ENCODE measurements around the gene UBE2E2.
"Not testable (repeated sequence)": the region's sequence is repeated elsewhere in the genome, so short reads cannot be mapped to it uniquely, and the experiment has no call there.

The UBE2E2 gene

DNA sequence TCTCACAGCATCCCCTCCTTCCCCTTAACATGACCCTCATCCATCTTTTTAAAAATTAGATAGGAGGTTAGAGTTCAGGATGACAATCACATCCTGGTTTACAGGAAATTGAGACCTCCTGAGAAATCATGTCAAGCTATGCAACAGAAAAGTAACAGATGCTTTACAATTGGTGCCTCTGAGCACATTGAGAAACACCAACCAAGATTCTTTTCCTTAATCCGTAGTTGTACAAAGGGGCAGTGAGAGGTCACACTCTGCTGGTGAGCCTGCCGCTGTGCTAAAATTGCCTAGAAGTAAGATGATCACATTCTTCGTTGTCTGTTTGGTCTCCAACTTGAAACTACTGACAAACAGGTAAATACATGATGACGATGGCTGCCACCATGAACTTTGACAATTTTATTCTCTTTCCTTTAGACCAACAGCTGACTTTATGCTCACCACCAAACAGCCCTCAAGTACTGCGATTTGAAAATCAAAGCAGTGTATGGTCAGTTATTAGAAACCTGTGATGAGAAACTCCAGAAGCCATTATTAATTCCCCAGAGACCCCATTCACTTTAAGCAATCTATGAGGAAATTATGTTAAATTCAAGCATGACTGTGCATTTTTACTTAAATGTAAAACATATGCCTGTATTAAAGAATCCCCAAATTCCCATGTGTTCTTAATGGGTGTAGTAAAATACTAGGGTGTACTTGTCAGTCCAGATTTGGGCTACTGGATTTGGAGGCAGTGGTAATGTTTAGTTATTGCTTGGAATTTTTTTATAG lies 392.0 kb downstream of the UBE2E2 start:
- no peak for DNase-seq

DNA sequence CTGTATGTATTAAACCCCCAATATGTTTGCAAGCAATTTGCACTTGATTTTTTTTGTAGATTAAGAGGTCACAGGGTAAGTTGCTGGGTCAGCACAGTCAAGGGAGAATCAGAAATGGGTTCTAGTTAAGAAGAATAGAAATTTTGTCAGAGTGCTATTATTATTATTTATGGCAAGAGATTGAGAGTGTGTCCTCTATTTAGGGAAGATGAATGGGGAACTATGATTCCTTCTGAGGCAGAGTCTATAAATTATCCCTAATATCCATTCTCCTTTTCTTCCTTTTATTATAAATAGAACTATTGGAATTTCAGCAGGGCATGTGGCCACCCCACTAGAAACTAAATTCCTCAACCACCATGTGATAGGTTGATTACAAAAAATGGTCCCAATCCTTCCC lies 392.7 kb downstream of the UBE2E2 start:
- DNase-seq = no peak

DNA sequence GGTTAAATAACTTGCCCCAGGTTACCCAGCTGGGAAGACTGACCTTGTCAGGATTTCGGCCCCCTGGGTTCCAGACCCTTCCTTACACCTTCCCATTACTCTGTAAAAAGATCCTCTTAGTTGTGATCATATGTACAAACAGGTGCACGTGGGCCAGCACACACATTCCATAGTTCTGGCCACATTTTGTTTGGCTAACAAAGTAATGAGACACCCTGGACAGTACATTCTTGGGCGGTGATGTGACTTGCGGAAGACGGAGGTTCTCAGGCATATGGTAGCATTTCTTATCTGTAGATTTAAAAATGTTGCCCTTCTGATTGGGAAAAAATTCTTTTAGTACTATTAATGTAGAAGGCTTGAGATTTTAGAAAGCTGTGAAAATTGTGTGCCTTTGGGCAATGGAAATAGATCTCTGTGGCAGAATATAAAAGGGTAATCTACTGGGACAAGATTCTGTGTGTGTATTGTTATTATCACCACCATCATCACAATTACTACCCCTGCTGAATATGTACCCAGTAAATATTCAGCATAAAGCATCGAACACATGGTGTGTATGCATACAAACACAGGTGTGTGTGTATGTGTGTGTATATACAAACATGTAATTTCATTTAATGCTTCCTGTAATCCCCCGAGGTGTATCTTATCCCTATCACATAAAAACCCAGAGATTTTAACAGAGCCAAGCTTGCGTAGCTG lies 397.2 kb downstream of the UBE2E2 start:
- no peak for DNase-seq

DNA sequence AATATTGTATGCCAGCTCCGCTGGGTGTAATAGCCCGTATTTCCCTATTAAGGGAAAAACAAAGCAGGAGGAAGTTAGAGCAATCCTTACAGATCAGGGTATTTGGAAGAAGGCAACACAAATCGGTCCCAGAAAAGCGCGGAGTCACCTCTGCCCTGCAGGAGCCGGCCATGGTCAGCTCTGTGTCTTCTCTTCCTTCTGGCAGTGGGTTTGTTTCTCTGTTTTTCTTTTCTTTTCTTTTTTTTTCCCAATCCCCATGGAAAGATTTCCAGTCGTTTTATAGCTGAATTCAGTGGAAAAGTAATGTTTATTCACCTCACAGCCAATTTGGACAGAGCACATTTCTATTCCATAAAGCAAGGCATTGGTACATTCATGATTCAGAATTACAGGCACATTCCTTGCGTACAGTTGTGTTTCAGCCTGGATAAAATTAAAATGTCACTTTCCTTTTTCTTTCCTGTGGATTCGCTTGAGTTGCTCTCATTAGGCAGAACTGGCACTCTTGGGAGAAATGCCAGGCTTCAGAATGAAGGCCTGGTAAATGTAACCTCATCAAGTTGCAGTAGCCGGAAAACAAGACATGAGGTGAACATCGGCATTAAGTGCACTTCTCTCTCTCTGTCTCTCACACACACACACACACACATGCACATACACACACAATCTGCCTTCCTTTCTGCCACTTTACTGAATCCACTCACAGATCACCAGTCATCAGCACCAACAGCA lies 398.1 kb downstream of the UBE2E2 start:
- no peak for DNase-seq

DNA sequence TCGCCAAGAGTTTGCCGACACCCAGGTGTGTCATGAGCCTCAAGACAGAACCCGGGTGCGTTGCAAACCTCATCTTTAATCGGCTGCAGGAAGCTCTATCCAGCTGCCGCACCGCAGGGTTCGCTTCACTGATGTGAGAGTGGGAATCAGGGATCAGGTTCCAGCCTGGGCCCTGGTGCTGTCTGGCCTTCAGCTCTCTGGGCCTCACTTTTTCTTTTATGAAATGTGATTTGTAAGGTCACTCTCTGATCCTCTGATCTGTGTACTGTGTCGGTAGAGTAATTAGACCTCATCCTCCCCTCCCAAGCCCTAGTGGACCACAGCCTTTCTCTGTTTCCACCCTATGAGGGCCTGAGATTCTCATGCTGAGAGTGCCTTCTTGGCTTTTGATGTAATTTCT lies 399.8 kb downstream of the UBE2E2 start:
- no peak for DNase-seq

DNA sequence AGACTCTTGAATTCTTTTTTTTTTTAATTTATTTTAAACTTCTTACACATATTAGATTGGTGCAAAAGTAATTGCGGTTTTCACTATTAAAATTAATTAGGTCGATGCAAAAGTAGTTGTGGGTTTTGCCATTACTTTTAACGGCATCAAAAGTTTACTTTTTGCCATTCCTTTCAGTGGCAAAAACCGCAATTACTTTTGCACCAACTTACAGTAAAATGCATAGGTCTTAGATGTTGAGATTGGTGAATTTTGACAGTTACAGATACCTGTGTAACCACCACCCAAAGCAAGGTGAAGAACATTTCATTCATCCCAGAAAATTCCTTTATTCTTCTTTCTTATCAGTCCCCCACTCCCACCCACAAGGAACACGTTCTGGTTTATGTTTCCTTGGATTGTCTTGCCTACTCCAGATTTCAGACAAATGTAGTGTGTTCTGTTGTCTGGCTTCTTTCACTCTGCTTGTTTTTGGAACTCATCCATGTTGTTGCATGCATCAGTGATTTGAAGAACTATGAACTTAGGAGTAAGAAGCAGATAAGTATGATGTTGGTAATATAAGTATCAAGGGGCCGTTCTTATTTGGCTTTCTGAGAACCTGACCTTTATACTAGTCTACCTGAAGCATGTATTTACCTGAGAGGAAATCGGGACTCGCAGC lies 404.2 kb downstream of the UBE2E2 start:
- DNase-seq = no peak

DNA sequence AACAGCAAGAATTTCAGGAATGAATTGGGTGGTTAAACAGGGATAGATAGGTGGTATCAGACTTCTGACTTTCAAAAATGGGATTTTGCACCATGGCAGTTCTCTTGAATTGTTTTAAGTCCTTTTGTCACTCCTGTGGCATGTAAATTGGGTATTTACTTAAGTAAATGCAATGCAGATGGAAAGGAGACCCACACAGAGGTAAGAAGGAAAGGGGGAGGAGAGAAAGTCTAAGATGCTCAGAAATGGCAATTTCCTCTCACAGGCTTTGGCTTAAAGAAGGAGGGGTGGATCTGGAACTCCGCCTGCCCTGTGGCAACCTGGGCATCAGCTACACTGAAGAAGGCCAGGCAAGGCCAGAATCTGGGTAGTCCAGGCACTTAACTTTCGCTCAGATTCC lies 405.5 kb downstream of the UBE2E2 start:
- no peak for DNase-seq

DNA sequence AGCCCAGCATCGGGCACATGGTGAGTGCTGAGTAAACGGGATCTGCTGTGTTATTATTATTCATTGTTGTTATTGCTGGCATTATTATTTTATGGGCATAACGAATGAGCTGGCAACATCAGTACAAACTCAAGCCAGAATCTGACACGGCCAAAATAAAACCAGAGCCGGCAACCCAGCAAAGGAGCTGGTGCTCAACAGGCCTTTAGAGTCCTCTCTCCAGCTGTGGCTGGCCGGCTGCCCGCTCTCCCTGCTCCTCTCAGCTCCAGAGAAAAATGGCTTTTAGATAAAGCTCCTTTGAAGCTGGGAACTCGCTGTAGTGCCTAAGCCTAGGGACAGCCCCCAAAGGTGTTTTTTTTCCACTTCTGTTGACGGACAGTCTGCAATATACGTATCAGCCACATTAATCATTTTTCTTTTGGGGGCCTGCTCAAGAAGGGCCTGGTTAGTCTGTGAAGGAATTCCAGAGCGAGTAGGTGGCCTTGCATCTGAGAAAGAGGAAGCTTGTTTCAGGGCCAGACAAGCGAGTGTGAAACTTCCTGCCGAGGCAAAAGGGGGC lies 408.7 kb downstream of the UBE2E2 start:
- no peak for DNase-seq

DNA sequence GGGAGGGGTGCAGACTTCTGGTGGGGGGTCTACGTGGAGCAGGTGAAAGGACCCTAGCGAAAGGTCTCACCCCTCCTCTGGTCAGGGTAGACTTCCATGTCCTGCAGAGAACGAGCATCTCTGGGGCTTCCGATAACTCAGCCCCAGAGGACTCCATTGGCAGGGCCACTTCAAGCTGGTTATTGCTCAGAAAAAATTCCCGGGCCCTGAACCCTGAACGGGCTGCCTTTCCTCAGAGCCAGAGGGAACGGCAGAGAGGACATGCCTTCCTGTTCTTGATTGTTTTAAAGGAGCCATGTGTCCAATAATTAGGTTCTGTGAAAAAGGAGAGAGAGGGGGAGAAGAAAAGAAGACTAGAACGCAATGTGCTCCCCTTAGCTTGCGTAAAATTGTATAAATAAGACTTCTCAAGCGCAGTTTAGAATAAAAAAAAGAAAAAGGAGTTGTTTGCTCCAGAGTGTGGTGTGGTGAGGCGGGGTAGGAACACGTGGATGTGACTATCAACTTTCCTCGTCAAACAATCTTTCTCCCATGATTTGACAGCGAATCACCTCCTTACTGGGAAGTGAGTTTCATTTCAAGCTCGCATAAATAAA lies 409.3 kb downstream of the UBE2E2 start:
- no peak for DNase-seq

DNA sequence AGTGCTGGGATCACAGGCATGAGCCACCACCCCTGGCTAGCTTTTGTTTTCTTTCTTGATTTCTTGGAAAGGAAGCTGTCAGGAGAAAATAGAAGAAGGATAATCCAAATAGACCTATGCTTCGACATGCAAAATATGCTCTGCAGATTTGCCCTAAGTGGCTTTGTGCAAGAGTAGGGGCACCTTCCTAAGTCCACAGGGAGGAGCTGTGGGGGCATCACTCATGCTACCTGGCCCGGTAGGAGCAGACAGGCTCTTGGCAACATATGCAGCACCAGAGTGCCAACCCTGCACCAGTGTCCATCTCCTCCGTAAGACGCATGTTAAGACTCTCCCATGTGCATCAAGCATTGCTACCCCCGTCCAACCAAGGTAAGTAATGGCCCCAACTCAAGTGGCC lies 411.9 kb downstream of the UBE2E2 start:
- DNase-seq = no peak

DNA sequence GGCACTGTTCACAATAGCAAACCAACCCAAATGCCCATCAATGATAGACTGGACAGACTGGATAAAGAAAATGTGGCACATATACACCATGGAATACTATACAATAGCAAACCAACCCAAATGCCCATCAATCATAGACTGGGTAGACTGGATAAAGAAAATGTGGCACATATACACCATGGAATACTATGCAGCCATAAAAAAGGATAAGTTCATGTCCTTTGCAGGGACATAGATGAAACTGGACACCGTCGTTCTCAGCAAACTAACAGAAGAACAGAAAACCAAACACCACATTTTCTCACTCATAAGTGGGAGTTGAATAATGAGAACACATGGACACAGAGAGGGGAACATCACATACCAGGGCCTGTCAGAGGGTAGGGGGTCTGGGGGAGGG lies 415.3 kb downstream of the UBE2E2 start:
- not testable (repeated sequence) for DNase-seq

DNA sequence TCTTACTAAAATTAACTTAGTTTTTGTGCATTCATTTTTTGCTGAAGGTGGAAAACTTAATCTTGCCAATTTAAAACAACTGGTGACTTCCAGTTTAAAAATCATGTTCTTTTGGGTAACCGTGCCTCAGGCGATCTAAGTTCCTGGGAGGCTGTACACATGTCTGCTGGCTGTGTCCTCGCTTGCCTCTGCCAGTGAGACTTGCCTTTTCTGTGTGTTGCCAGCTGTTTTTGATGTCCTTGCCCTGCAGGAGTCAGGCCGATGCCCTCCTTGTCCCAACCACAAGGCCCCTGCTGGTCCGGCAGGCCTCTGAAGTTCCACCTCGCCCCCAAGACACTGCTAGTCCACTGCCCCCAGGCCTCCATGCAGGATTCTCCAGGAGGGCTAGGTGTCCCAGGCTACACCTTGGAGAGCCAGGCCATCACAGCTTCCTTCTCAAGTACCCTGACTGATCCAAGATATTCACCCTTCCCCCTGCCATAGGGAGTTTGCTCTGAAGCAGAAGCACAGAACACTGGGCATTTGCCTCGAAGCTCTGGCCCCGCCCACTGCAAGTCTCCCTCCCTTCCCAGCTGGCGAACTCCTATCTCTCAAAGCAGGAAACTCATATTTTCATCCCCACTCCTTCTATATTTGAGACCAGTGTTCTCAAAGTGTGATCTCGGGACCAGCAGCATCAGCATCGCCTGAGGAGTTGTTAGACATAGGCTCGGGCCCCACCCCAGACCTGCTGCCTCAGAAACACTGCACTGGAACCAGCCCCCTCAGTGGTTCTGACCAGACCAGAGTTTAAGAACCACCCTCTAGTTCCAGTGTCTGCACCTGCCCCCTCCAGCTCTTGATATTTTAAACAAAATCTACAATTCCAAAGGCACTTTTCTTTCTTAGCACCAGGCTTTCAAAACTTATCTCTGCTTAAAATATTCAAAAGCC lies 416.8 kb downstream of the UBE2E2 start:
- DNase-seq = no peak

DNA sequence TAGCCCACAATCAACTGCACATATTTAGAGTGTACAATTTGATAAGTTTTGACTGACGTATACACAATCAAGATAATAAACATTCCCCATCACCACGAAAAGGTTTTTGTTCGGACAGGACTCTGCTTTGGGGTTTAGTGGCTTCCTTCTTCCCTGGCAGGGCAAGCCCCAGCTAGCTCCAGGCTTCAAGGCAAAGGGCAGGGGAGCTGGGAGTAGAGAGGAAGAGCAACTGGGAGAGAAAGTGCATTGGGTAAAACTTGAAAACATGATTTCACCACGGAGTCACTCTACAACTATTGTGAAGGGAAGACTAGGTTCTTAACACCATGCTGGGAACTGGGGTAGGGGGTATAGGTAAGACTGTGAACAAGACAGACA lies 417.5 kb downstream of the UBE2E2 start:
- DNase-seq = no peak

DNA sequence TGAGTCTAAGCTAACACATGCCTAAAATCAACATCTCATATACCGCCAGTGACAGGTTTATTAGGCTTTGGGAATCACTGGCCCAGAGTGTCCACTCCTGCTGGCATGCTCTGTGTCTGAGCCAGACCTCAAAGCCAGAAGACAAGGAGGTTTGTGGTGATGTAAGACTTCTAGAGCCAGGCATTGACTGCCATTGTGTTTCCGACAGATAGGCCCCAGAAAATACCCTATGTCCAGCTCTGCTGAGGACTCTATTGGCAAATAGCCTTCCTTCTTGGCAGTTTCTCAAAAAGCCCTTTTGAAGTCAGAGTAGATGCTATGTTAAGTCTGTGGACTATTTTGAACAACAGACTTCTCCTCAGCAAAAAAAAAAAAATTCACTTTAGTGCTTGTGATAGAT lies 420.7 kb downstream of the UBE2E2 start:
- DNase-seq = no peak

DNA sequence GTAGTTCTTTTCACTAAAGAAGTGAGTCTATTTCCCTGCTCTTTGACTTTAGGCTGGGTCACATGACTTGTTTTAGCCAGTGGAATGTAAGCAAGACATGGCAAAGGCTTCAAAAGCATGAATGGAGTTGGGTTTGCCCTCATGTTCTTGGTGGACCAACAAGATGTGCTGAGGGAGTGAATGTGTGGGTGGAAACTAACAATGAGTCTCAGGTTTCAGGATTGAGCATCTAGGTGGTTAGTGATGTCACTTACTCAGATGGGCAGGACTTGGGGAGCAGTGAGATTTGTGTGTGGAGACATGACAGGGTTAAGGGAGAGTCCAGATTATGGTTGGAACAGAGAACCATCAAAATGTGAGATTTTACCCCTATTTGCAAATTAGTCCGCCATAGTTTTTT lies 421.2 kb downstream of the UBE2E2 start:
- no peak for DNase-seq

DNA sequence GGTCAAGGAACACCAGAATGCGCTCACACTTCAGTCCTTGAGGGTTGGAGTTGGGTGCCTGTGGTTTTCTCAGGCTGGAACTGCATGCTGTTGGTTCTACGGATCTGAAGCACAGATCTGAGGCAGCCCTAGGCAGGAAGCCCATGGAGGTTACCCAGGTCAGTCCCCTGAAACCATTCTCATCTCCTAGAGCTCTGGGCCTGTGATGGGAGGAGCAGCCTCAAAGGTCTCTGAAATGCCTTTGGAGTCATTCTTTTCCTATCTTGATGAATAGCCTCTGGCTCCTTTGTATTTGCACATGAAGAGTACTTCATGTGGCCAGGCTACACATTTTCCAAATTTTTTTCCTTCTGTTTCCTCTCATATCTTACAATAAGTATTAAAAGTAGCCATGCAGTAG lies 423.3 kb downstream of the UBE2E2 start:
- no peak for DNase-seq

DNA sequence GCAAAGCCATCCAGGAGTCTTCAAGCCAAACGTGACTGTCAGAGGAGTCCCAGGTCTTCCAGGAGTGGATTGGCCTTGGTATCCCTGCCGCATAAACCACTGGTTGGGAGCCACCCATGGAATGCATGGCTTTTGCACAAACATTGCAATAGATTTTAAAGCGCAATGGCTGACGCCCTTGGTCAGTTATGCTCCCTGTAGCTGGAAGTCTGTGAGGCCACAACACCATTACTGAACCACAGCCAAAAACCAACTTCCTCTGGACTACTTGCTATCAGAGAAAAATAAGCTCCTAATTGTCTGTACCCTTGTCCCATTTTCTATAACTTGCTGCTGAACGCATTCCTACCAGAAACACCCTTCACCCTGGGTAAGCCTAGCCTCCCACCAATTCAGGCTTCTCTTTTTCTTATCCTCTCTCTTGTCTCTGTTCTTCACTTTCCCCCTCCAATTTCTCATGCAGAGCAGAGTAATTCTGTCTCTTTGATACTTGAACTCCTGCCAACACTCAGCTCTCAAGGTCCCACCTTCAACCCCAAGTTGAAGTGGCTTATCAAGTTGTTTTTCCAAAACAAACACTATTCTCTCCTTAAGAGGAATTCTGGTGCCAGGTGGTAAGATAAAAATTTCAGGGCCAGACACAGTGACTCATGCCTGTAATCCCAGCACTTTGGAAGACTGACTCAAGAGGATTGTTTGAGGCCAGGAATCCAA lies 426.2 kb downstream of the UBE2E2 start:
- no peak for DNase-seq

DNA sequence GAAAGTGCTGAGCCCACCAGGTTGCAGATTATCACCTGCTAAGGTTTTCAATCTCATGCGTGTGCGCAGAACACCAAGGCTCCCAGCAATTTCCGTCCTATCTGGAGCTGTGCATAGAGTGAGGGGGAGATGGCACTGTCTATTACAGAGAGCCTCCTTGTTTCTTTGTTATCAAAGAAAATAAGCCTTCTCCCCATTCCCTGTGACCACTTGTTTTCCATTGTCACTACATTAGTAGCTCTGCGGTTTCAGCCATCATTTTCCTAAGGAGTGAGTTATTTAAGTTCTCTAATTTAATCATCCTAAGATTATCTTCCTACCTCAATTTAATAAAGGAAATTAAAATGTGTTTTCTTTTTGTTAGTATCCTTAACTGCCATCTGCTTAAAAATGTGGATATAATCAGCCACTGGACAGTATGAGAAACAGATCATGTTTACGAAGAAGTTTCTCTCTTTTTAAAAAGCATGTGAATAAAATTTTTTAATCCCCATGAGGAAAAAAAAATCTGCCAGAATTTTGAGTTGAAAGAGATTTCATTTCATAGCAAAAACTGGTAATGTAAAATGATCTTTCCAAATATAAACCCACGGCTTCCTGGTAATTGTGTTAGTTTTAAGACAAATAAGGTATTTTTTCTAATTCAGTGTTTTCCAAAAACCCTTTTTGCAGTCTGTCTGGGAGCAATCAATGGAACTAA lies 430.3 kb downstream of the UBE2E2 start:
- DNase-seq = no peak

DNA sequence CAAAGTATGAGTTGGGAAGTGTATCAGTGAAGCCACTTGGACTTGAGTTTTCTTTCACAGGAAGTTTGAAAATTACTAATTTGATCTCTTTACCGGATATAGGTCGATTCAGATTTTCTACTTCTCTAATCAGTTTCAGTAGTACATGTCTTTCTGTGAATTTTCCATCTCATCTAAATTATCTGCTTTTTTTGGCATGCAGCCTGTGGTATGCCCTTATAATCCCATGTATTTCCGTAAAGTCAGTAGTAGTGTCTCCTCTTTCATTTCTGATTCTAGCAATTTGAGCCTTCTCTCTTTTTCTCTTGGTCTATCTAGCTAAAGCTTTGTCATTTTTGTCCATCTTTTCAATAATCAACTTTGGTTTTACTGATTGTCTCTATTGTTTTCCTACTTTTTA lies 434.2 kb downstream of the UBE2E2 start:
- DNase-seq = no peak

DNA sequence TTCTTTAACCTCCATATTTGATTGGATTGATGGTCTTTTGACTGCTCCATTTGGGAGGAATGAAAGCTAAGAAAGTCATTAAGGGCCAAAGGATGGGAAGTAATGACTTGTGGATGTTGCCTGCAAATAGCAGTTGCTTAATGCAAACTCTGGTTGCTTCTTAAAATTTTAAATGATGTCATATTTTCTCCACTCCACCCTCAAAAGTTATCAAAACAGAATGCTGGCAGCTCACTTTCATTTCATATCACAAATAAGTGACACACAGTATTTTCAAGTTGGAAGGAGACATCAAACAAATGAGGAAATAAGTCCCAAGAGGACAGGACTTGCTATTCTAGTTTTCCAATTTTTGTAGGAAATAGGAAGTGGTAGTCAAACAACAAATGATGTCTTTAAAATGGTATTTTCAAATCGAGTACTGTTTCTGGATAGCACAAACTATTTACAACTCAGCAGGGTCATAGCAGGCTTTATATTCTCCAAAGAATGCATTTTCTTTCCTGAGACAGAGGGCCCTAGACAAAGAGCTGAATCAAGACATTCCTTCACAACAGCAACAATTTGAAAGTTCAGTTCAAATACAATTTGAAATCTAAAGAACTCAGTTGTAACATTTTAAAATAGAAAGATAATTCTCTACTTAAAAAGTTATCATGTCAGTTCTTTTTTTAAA lies 437.5 kb downstream of the UBE2E2 start:
- no peak for DNase-seq

All from RPMI8226 (cell line).